ENCODE measurements around the gene GPHB5. TPM values are rescaled to one million over a fixed set of nuclear protein-coding genes. Genes with fewer than 3 reads are reported as not detected.

Gene GPHB5
- total RNA-seq, 4 donors from 2014 or later, result not detected

DNA sequence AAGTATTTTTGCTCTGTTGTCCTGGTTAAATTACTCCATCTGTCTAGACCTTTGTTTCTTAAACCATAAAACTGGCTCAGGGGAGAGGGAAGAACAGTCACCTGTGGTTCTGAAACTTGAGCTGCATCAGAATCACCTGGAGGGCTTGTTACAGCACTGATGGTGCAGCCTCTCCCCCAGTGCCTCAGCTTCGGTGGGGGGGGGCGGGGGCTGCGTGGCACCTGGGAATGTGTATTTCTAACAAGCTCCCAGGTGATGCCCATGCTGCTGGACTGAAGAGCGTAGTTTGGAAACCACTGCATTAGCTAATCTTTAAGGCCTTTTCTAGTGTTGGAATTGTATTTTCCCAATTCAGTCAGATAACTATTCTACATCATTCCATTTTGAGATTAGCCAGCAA lies 42.7 kb downstream of the GPHB5 start:
- H3K9me3 ChIP-seq, result no peaks in the 10 kb centered on the region
- no peak for DNase-seq
- peaks cover 5 to 7% of the 10 kb centered on the region in 2 donors for H3K4me1 ChIP-seq
- TF ChIP-seq, protein P1, sequence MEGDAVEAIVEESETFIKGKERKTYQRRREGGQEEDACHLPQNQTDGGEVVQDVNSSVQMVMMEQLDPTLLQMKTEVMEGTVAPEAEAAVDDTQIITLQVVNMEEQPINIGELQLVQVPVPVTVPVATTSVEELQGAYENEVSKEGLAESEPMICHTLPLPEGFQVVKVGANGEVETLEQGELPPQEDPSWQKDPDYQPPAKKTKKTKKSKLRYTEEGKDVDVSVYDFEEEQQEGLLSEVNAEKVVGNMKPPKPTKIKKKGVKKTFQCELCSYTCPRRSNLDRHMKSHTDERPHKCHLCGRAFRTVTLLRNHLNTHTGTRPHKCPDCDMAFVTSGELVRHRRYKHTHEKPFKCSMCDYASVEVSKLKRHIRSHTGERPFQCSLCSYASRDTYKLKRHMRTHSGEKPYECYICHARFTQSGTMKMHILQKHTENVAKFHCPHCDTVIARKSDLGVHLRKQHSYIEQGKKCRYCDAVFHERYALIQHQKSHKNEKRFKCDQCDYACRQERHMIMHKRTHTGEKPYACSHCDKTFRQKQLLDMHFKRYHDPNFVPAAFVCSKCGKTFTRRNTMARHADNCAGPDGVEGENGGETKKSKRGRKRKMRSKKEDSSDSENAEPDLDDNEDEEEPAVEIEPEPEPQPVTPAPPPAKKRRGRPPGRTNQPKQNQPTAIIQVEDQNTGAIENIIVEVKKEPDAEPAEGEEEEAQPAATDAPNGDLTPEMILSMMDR (IDR thresholded peaks at IDR 0.05 in 4 of 5, conservative IDR thresholded peaks at IDR 0.05 in 1 of 5), result no peak
- TF ChIP-seq POLR2A (IDR thresholded peaks at IDR 0.05), result no peak
- no peaks in the 10 kb centered on the region for H3K27me3 ChIP-seq
- intact Hi-C loops (cut with DNase I; ENCODE audit: low total_unique reads), result loop anchor here (2.0 kb wide), 1 partner anchor 101 kb away; no protein-coding TSS in a partner anchor
- no peak overlapping the region for H3K4me3 ChIP-seq
- no peak for ATAC-seq
- H3K27ac ChIP-seq, result peak overlapping the region in 1 of 4 donors; percentile 30
- no peaks in the 10 kb centered on the region for H3K36me3 ChIP-seq
- in situ Hi-C loops (cut with MboI; ENCODE audit: low sequenced_read_pairs in 4 of 4), result loop anchor here (5.0 to 25.0 kb wide), 5 partner anchors 99 to 1111 kb away; no protein-coding TSS in a partner anchor

DNA sequence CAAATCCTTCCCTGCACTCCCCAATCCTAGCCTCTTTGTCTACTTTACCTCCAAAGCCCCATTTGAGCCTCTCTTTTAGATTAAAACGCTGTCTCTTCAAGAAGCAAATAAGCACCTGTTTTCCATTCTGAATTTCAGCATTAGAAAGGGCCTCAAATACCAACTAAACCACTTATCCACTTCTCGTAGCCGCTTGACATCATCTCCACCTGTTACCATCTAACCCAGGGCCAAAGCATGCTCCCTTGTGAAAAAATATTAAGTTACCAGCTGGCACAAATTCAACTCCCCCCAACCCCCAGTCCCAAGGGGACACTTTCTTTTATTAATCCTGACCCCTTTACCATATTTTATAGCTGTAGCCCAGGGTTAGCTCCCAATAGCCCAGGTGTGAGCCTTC lies 43.1 kb downstream of the GPHB5 start:
- Histone ChIP-seq H3K4me3 (no peak overlapping the region), H3K27me3 (no peaks in the 10 kb centered on the region), H3K36me3 (no peaks in the 10 kb centered on the region), H3K27ac (no peak overlapping the region), H3K9me3 (no peaks in the 10 kb centered on the region), H3K4me1 (peaks cover 5 to 7% of the 10 kb centered on the region in 2 donors)
- intact Hi-C loops (cut with DNase I; ENCODE audit: low total_unique reads) (loop anchor here (2.0 kb wide), 1 partner anchor 101 kb away; no protein-coding TSS in a partner anchor), in situ Hi-C loops (cut with MboI; ENCODE audit: low sequenced_read_pairs in 4 of 4) (loop anchor here (5.0 to 25.0 kb wide), 5 partner anchors 98 to 1111 kb away; no protein-coding TSS in a partner anchor)
- TF ChIP-seq, protein P1 (IDR thresholded peaks at IDR 0.05 in 4 of 5, conservative IDR thresholded peaks at IDR 0.05 in 1 of 5), result no peak
- no peak for TF ChIP-seq POLR2A (IDR thresholded peaks at IDR 0.05)
- no peak for DNase-seq
- ATAC-seq, result no peak

DNA sequence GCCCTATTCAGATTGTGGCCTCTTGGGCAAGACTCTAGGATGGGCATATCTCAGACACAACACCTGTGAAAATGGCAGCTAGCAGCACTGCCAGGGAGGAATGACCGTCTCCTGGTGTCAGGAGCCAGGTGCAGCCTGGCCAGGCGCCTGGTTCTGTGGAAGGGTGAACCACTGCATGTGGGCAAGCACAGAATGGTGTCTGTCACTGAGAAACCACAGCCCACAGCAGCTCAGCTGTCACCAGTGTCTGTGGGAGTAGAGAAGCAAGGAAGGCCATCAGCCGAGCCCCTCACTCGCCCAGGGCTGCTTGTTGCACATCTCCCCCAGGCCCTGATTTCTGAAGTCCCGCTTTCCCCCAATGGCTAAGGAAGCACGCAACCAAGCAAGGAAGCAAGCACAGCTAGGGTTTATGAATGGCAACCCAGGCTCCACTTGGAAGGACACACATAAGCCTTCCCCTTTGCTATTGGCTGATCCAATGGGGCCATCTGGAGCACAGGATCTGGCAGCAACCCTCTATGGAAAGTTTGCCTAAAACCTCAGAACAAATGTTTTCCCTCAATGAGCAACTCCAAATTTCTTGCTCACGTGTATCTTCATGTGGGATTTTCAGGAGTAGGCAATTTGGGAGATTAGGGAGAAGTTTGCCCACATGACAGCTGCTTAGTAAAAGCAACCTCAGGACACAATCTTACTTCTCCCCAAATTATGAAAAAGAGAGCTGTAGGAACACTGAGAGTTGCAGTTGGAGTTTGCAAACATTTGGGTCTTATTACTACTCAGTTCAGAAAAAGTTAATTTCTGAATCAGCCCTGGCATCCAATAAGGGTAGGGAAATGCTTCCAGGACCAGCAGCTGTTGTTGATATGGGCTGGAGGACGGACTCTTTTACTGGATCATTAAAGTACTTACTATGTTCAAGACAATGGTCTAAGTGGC lies 44.7 kb downstream of the GPHB5 start:
- H3K4me1 ChIP-seq, result peaks cover 5 to 7% of the 10 kb centered on the region in 2 donors
- no peaks in the 10 kb centered on the region for H3K36me3 ChIP-seq
- H3K9me3 ChIP-seq, result no peaks in the 10 kb centered on the region
- H3K27me3 ChIP-seq, result no peaks in the 10 kb centered on the region
- peak overlapping the region in 2 of 4 donors; percentile 33 for H3K27ac ChIP-seq
- DNase-seq, result peak; percentile 7 to 41
- TF ChIP-seq POLR2A (IDR thresholded peaks at IDR 0.05), result no peak
- TF ChIP-seq, protein P1 (IDR thresholded peaks at IDR 0.05 in 4 of 5, conservative IDR thresholded peaks at IDR 0.05 in 1 of 5), result no peak
- in situ Hi-C loops (cut with MboI; ENCODE audit: low sequenced_read_pairs in 4 of 4) (loop anchor here in 3 of 4 donors (10.0 kb wide), 2 partner anchors 99 to 1109 kb away; no protein-coding TSS in a partner anchor), intact Hi-C loops (cut with DNase I; ENCODE audit: low total_unique reads) (no loop called here)
- peak; percentile 70 to 79 for ATAC-seq
- no peak overlapping the region for H3K4me3 ChIP-seq

DNA sequence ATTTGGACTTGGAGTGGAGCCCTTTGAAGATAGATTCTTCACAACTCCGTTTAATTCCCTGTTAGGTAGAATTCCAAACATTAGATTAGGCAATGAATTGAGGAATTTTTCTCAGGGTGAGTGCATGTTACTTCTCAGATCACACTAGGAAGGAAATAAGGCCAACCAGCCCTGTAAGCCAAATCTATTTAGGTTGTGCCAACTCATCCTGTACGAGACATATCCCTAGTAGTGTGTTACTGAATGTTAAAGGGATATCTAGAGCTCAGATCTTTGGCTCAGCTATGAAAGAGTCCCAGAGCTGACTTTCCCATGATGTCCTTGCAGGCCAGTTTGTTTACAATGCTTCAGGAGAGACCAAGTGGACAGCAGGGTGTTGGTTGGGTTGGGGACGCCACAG lies 45.6 kb downstream of the GPHB5 start:
- Histone ChIP-seq H3K27me3 (no peaks in the 10 kb centered on the region), H3K36me3 (no peaks in the 10 kb centered on the region), H3K4me3 (no peak overlapping the region), H3K9me3 (no peaks in the 10 kb centered on the region), H3K4me1 (peaks cover 5 to 7% of the 10 kb centered on the region in 2 donors), H3K27ac (peak overlapping the region in 1 of 4 donors; percentile 33)
- ATAC-seq (no peak), DNase-seq (no peak)
- intact Hi-C loops (cut with DNase I; ENCODE audit: low total_unique reads), result no loop called here
- in situ Hi-C loops (cut with MboI; ENCODE audit: low sequenced_read_pairs in 4 of 4), result loop anchor here in 3 of 4 donors (10.0 kb wide), 2 partner anchors 98 to 1108 kb away; no protein-coding TSS in a partner anchor
- no peak for TF ChIP-seq POLR2A (IDR thresholded peaks at IDR 0.05)
- TF ChIP-seq, protein P1 (IDR thresholded peaks at IDR 0.05 in 4 of 5, conservative IDR thresholded peaks at IDR 0.05 in 1 of 5), result no peak

All from gastrocnemius medialis (tissue), 4 donors.